Tibial nerve (tissue), 4 donors: ENCODE measurements around the gene BPIFB6.

Experiments used
- CTCF ChIP-seq, 5 experiments: fragments of 200-600 bp in 3 of 5; fragments of 450-650 bp in 2 of 5; sonication (generic) in 3 of 5; IDR thresholded peaks; one replicate each; pipeline ENCODE4 v1.5.1; 2016 to 2019; ENCODE audit warnings: antibody characterized with exemption in 5 of 5, mild to moderate bottlenecking in 3 of 5, moderate library complexity in 2 of 5
- EP300 ChIP-seq, 2 donors: sonication (generic); formaldehyde crosslinking; IDR thresholded peaks; one replicate each; pipeline ENCODE4 v1.6.1; 2017; ENCODE audit warnings: antibody characterized with exemption in 2 of 2, mild to moderate bottlenecking in 1 of 2

GRCh38 chr20:33092361-33092760, 60.9 kb downstream of the BPIFB6 start:
- no peak for TF ChIP-seq CTCF (IDR thresholded peaks at IDR 0.05)
- no peak for TF ChIP-seq EP300 (IDR thresholded peaks at IDR 0.05)
